ENCODE measurements around the gene RPS2.

- no peak for TF ChIP-seq POLR2AphosphoS5 (IDR thresholded peaks at IDR 0.05; ENCODE audit: insufficient read depth in 1 of 2, low read depth in 1 of 2)
- TF ChIP-seq POLR2A (IDR thresholded peaks at IDR 0.05) = no peak
Observed at GRCh38 chr16:1976216-1976520, 11.5 kb upstream of the RPS2 start.
